Measurements from ENCODE around the gene TXNRD2. TPM values are rescaled to one million over a fixed set of nuclear protein-coding genes. Genes with fewer than 3 reads are reported as not detected.
"Not testable (repeated sequence)": the region's sequence is repeated elsewhere in the genome, so short reads cannot be mapped to it uniquely, and the experiment has no call there.

Gene TXNRD2
- polyA plus RNA-seq, 3 donors: 29.9 to 36.0 (median 30.0) TPM

DNA sequence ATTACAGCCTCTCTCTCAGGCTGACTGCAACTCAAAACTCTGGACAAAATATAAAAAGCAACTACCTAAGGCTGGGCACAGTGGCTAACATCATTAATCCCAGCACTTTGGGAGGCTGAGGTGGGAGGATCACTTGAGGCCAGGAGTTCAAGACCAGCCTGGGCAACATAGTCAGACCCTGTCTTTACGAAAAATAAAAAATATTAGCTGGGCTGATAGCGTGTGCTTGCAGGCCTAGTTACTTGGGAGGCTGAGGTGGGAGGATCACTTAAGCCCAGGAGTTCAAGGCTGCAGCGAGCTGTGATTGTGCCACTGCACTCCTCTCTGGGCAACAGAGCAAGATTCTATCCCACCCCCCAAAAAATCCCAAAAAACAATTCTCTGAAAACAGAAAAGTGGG is 109.6 kb downstream of the TXNRD2 start:
- not testable (repeated sequence) for DNase-seq

DNA sequence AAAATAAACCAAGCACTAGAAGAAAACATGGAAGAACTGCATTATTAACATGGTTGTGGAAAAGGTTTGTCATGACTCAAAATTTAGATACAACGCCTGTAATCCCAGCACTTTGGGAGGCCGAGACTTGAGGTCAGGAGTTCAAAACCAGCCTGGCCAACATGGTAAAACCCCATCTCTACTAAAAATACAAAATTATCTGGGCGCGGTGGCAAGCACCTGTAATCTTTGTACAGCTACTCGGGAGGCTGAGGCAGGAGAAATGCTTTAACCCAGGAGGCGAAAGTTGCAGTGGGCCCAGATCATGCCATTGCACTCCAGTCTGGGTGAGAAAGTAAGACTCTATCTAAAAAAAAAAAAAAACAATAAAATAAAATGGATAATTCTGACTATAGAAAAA is 110.6 kb downstream of the TXNRD2 start:
- no peak for DNase-seq

DNA sequence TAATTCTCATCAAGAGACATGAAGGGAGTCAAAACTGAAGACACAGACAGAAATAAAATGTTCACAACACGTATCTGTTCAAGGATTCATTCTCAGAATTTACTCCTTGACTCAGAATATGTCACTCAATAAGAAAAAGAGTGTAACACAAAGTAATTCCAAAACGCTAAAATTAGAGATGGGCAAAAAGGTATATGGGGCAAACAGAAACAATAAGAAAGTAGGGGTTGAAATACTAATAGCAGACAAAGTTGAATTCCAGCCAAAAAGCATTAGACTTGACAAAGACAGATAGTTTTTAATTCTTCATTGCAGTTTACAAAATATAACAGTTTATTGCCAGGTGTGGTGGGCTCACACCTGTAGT is 113.6 kb downstream of the TXNRD2 start:
- no peak for DNase-seq

DNA sequence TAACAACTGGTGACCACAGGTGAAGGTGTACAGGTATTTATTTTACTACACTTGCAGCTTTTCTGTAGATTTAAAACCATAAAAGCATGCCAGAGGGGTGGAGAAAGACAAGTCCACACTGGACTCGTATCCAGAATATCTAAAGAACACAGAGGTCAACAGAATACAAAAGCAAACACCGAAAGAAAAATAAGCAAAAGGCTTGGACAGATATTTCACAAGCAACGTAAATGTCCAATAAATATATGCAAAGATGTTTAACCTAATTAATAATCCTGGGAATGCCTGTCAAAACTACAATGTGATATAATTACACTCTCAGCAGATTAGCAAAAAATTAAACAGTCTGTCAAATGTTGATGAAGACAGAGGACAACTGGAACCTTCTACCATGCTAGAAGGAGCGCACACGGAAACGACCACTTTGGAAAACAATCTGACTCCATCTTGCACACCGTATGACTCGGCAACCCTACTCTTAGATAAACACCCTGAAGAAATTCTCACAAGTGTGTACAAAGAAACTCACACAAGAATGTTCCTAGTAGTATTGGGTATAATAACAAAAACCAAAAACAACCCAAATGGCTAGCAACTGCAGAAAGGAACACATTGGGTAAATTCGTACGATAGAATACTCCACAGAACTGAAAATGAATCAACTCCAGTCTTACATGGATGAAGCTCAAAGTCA is 114.1 kb downstream of the TXNRD2 start:
- no peak for DNase-seq

DNA sequence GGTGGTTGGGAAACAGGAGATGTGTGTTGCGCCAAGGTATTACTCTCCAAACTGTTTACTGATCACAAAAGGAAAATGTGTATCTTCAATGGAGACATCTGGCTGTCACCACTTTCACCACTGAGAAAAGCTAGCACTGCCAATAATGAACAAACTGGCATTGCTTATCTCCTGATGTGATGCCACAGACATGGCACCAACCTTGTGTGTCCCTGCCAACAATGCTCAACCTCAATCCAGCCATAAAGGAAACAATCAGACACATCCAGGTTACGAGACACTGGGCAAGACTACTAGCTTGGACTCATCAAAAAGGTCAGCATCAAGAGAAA is 115.0 kb downstream of the TXNRD2 start:
- no peak for DNase-seq

DNA sequence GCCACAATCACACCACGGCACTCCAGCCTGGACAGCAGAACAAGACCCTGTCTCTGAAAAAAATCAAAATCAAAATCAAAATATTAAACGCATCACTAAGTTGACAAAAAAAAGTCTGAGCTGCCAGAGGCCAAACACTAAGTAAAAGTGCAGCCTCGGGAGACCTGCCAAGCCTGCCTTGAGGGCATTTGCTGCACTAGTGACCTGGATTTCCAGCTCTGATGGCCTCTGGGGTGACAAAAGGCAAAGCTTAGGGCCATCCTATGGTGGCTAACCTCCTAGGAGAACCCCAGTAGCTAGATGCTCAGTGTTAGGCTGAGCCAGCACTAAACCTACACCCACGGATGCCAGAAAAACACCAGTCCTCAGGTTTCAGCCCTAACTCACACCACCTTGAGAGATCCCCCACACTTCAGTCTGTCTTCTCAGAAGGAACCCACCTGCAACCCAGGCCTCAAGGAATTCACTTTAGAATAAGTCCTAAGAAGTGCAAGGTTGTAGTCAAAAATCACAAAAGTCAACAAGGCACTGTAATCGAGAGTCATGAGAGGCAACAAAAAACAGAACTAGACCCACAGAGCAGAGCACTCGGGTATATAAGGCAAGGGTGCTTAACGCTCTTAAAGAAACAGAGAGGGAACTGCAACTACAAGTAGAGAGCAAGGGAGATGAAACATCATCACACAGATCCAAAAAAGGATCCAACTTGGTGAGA is 115.6 kb downstream of the TXNRD2 start:
- no peak for DNase-seq

Other genes with a start within 250 kb of the TXNRD2 start
- 10 to 100 TPM; 27.2 to 36.3 (median 34.6) TPM for gene SEPTIN5, start 227.3 kb downstream of the TXNRD2 start, polyA plus RNA-seq (ENCODE audit: insufficient read length in 3 of 3)
- 1 to 10 TPM; 1.1 to 6.4 (median 4.8) TPM for gene GP1BB, start 218.3 kb downstream of the TXNRD2 start, polyA plus RNA-seq (ENCODE audit: insufficient read length in 3 of 3)
- 1 to 10 TPM in 1 of 3 donors, under 1 TPM in 2; 0.53 to 1.1 (median 0.64) TPM for gene TBX1, start 181.0 kb downstream of the TXNRD2 start, polyA plus RNA-seq (ENCODE audit: insufficient read length in 3 of 3)
- gene GNB1L, start 86.9 kb downstream of the TXNRD2 start, polyA plus RNA-seq (ENCODE audit: insufficient read length in 3 of 3): 1 to 10 TPM; 5.6 to 8.3 (median 7.2) TPM
- 10 to 100 TPM; 25.0 to 28.5 (median 26.2) TPM for gene RTL10, start 86.9 kb downstream of the TXNRD2 start, polyA plus RNA-seq (ENCODE audit: insufficient read length in 3 of 3)
- 100 to 1,000 TPM; 116 to 143 (median 126) TPM for gene COMT, start within 50 bp of the TXNRD2 start, polyA plus RNA-seq (ENCODE audit: insufficient read length in 3 of 3)
- 10 to 100 TPM; 27.0 to 35.2 (median 29.6) TPM for gene ARVCF, start 75.0 kb upstream of the TXNRD2 start, polyA plus RNA-seq (ENCODE audit: insufficient read length in 3 of 3)
- gene TANGO2, start 79.3 kb upstream of the TXNRD2 start, polyA plus RNA-seq (ENCODE audit: insufficient read length in 3 of 3): 10 to 100 TPM; 10.8 to 12.3 (median 11.4) TPM
- 10 to 100 TPM; 48.3 to 60.3 (median 59.2) TPM for gene DGCR8, start 138.4 kb upstream of the TXNRD2 start, polyA plus RNA-seq (ENCODE audit: insufficient read length in 3 of 3)
- gene RANBP1, start 174.3 kb upstream of the TXNRD2 start, polyA plus RNA-seq (ENCODE audit: insufficient read length in 3 of 3): 100 to 1,000 TPM; 171 to 203 (median 199) TPM
- 10 to 100 TPM; 53.3 to 60.7 (median 59.2) TPM for gene TRMT2A, start 175.4 kb upstream of the TXNRD2 start, polyA plus RNA-seq (ENCODE audit: insufficient read length in 3 of 3)
- 10 to 100 TPM; 50.6 to 59.7 (median 51.6) TPM for gene ZDHHC8, start 190.0 kb upstream of the TXNRD2 start, polyA plus RNA-seq (ENCODE audit: insufficient read length in 3 of 3)
- 1 to 10 TPM in 2 of 3 donors, under 1 TPM in 1; 0.98 to 2.1 (median 1.5) TPM for gene CCDC188, start 209.2 kb upstream of the TXNRD2 start, polyA plus RNA-seq (ENCODE audit: insufficient read length in 3 of 3)